Heart right ventricle (tissue), 16 donors: ENCODE results near the gene HSPA14. TPM values are rescaled to one million over a fixed set of nuclear protein-coding genes. Genes with fewer than 3 reads are reported as not detected.

ENCODE experiments used
- ATAC-seq, 8 donors: fragments of 200-7000 bp; cut with Tn5 transposase; one replicate each; pipeline ENCODE4 v1.9.1; 2020; ENCODE audit warnings: mild to moderate bottlenecking in 8 of 8, moderate library complexity in 8 of 8, moderate number of reproducible peaks in 1 of 8
- DNase-seq, 2 donors: peaks; one replicate each; pipeline ENCODE4 v3.0.0-alpha.2; 2020
- H3K27ac ChIP-seq, 10 donors: fragments of 200-600 bp; sonication (generic) in 2 of 10; one replicate each; pipeline versions ENCODE4 v1.5.0 to v1.8.0; 2020 to 2022; ENCODE audit warnings: mild to moderate bottlenecking in 3 of 10
- H3K27me3 ChIP-seq, 7 donors: fragments of 200-600 bp; one replicate each; pipeline ENCODE4 v1.8.0; 2021 to 2022; ENCODE audit warnings: mild to moderate bottlenecking in 2 of 7
- H3K36me3 ChIP-seq, 9 donors: fragments of 200-600 bp; sonication (generic) in 1 of 9; one replicate each; pipeline versions ENCODE4 v1.5.0 to v1.8.0; 2020 to 2022; ENCODE audit warnings: mild to moderate bottlenecking in 2 of 9
- H3K4me1 ChIP-seq, 9 donors: fragments of 200-600 bp; sonication (generic) in 1 of 9; one replicate each; pipeline versions ENCODE4 v1.5.0 to v1.8.0; 2020 to 2022; ENCODE audit warnings: mild to moderate bottlenecking in 4 of 9
- H3K4me3 ChIP-seq, 10 donors: fragments of 200-600 bp; sonication (generic) in 2 of 10; one replicate each; pipeline versions ENCODE4 v1.5.0 to v1.8.0; 2020 to 2022; ENCODE audit warnings: mild to moderate bottlenecking in 7 of 10, moderate library complexity in 2 of 10
- H3K9me3 ChIP-seq, 11 donors: fragments of 200-600 bp in 10 of 11; sonication (generic) in 2 of 11; one replicate each; pipeline versions ENCODE4 v1.5.0 to v1.8.0; 2013 to 2022; ENCODE audit warnings: mild to moderate bottlenecking in 2 of 11, control low read depth in 1 of 11, moderate library complexity in 1 of 11
- WGBS, 2 donors: extraction: QIAGEN DNeasy Blood & Tissue Kit; methylation state at CpG; one replicate each; pipeline ENCODE4 v1.1.7; 2013; ENCODE audit warnings: inconsistent platforms in 1 of 2; 5-methylcytosine and 5-hydroxymethylcytosine counted together
- intact Hi-C, 10 donors: fragments of 100-400 bp; cut with DNase I; formaldehyde crosslinking; loops; one replicate each; pipeline versions ENCODE4 v1.11.1 to v1.14.2; 2022
- polyA plus RNA-seq, 2 donors: library from polyadenylated mRNA; stranded (reverse); fragments of 200-250 nt; gene quantifications; one replicate each; pipeline ENCODE4 v1.2.3, GENCODE V29; 2013
- total RNA-seq, 10 donors: library from RNA; stranded (reverse); fragmentation: NEBNext Ultra II Directional in 3 of 10; extraction: Animal tissue kit (Norgen Biotek cat#: 25700) in 3 of 10; gene quantifications; one replicate each; pipeline versions ENCODE4 v1.2.1 to v1.2.4, GENCODE V29; 2021 to 2023
- TF ChIP-seq, protein P1 (sequence below), 9 donors: fragments of 200-600 bp; sonication (generic) in 2 of 9; IDR thresholded peaks; one replicate each; pipeline versions ENCODE4 v1.5.0 to v1.8.0; 2021 to 2022; ENCODE audit warnings: antibody characterized with exemption in 9 of 9, mild to moderate bottlenecking in 5 of 9, moderate library complexity in 1 of 9
- donor health status: Arrhythmogenic right ventricular cardiomyopathy.
- donor health status: ischemic (EF 13 %, LVEDD 7.1; RV severe dilation, severe dysfunction).
- donor health status: healthy with polysubstance abuse.
- donor health status: DM: no; HTN: yes; CAD: no.
- donor health status: DM: no; HTN: no; CAD: no.
- donor health status: ischemic (EF 25% LVEDD 6.9; RV normal size, moderate dysfunction).
- donor health status: ischemic (EF 25% LVEDD 5.7; RV mildly dilated, moderate dysfunction).
- donor health status: healthy.
- donor health status: DM: yes; HTN: yes; CAD: no.
- donor health status: Ischemic cardiomyopathy.
- donor health status: ischemic (EF 35%, LVEDD 5.7; RV mildly dilated, moderate dysfunction).
- donor health status: nonischemic (EF 11% LVEDD 7.7; RV severe dilation, severe dysfunction).
- donor health status: DM: yes; HTN: yes; CAD: no.
- donor health status: PGD.
- donor health status: ischemic (EF 29% LVEDD 5.4; RV normal size, mild dysfunction).
- donor health status: nonischemic (EF 23%, LVEDD 6.1; RV moderate dilation, normal function).

HSPA14 gene
- total and polyA plus RNA-seq, 12 donors = 7.1 to 11.6 (median 8.5) TPM

DNA sequence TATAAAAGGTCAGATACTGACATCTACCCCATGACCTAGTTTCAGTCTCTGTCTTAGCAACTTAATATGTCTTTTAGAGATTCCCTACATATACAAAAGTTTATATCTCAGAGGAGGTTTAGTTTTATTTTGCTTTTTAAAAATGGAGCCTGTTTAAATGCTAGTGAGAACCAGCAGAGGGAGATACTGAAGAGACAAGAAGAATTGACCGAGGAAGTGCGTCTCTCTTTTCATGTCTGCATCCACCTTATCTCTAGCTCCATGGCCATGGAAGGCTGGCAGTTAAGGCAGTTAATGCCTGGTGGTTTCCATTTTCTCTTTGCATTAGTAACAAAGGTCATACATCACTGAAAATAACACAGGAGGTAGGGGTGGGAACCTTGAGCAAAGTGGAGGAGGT is 51.2 kb downstream of the HSPA14 start:
- Histone ChIP-seq H3K36me3 (peaks cover 0 to 5% (median 0%) of the 10 kb centered on the region in 9 donors), H3K27ac (no peak overlapping the region), H3K4me1 (no peaks in the 10 kb centered on the region), H3K27me3 (no peaks in the 10 kb centered on the region), H3K4me3 (no peak overlapping the region), H3K9me3 (no peaks in the 10 kb centered on the region)
- TF ChIP-seq, protein P1, sequence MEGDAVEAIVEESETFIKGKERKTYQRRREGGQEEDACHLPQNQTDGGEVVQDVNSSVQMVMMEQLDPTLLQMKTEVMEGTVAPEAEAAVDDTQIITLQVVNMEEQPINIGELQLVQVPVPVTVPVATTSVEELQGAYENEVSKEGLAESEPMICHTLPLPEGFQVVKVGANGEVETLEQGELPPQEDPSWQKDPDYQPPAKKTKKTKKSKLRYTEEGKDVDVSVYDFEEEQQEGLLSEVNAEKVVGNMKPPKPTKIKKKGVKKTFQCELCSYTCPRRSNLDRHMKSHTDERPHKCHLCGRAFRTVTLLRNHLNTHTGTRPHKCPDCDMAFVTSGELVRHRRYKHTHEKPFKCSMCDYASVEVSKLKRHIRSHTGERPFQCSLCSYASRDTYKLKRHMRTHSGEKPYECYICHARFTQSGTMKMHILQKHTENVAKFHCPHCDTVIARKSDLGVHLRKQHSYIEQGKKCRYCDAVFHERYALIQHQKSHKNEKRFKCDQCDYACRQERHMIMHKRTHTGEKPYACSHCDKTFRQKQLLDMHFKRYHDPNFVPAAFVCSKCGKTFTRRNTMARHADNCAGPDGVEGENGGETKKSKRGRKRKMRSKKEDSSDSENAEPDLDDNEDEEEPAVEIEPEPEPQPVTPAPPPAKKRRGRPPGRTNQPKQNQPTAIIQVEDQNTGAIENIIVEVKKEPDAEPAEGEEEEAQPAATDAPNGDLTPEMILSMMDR (IDR thresholded peaks at IDR 0.05) = peak in 3 of 9 donors; percentile 5 to 22 (median 8)
- DNase-seq (no peak), ATAC-seq (no peak)
- 76 to 80% methylated on average over 2 of the region's 2 CpGs for WGBS, 2 donors
- intact Hi-C loops = loop anchor here in 1 of 10 donors (10.0 kb wide), 1 partner anchor 65 kb away; the partner anchor contains the start of genes DCLRE1C and MEIG1

DNA sequence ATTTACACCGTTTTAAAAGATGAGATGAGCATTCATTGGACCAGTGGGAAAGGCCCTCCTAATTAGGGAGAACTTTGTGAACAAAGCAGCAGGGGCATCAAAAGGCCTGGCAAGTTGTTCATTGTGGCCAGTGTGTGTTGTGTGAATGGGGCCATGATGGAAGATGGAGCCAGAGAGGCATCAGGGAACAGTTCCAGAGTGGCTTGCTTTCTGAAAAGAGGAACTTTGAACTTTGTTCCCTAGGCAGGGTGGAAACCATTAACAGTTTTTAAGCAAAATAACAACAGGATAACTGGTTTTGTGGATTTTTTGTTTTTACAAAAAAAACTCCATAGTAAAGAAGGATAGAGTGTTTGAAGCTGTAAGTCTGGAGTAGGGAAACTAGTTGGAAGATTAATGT is 53.0 kb downstream of the HSPA14 start:
- ATAC-seq = no peak

DNA sequence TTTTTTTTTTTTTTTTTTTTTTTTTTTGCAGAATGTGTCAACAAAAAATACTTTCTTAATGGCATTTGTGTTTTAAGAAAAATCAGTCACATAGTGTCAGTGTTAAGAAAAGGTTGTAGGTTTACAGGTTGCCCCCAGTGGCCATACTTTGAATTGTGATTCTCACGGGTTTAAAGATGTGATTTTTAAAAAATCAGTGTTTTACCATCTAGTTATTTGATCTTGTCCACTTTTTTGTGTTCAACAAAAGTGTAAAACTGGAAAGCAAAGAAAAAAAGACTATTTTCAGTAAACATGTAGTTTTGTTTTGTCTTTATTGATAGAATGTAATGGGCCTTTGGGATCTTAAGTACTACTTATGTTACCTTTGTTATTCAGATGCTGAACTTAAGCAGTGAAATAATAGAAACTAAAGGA is 66.2 kb downstream of the HSPA14 start:
- Histone ChIP-seq H3K27me3 (no peaks in the 10 kb centered on the region), H3K4me3 (no peak overlapping the region), H3K27ac (no peak overlapping the region), H3K4me1 (no peaks in the 10 kb centered on the region), H3K9me3 (peaks cover 0 to 6% (median 0%) of the 10 kb centered on the region in 11 donors), H3K36me3 (peaks cover 0 to 82% (median 15%) of the 10 kb centered on the region in 9 donors)
- no peak for DNase-seq
- 50 to 78% methylated on average over 1 of the region's 1 CpG for WGBS, 2 donors
- ATAC-seq = no peak
- TF ChIP-seq, protein P1 (IDR thresholded peaks at IDR 0.05) = peak; percentile 19 to 60 (median 53)
- intact Hi-C loops = no loop called here

More for the DNA sequence above, 53.0 kb downstream of the HSPA14 start:
- Histone ChIP-seq H3K27ac (no peak overlapping the region), H3K9me3 (no peaks in the 10 kb centered on the region), H3K4me1 (no peaks in the 10 kb centered on the region), H3K4me3 (no peak overlapping the region), H3K27me3 (no peaks in the 10 kb centered on the region), H3K36me3 (no peaks in the 10 kb centered on the region)
- 98 to 100% methylated on average over 1 of the region's 1 CpG for WGBS, 2 donors
- DNase-seq = no peak
- TF ChIP-seq, protein P1 (IDR thresholded peaks at IDR 0.05) = no peak
- intact Hi-C loops = no loop called here

DNA sequence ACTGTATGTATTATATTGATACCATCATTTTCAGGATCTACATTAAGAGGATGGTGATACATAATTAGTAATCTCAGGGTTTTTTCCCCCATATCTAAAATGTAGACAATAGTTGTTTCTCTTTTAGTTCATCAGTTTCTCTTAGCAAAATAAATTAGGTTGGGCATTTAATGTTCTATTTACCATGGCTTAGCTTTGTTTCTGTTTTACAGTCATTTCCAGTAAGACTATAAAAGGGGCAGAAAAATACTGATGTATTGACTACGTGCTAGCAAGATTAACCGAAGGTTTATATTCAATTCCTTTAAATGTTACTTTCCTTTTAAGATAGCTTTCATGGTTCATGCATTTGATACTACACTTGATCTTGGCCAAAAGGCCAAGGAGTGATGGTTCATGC is 66.8 kb downstream of the HSPA14 start:
- intact Hi-C loops = no loop called here
- WGBS, 2 donors = 94 to 98% methylated on average over 2 of the region's 2 CpGs
- H3K27ac ChIP-seq = no peak overlapping the region
- no peaks in the 10 kb centered on the region for H3K27me3 ChIP-seq
- DNase-seq (no peak), ATAC-seq (no peak)
- H3K9me3 ChIP-seq = peaks cover 0 to 6% (median 0%) of the 10 kb centered on the region in 11 donors
- H3K4me3 ChIP-seq = no peak overlapping the region
- no peaks in the 10 kb centered on the region for H3K4me1 ChIP-seq
- H3K36me3 ChIP-seq = peaks cover 0 to 81% (median 15%) of the 10 kb centered on the region in 9 donors
- TF ChIP-seq, protein P1 (IDR thresholded peaks at IDR 0.05) = no peak
